ENCODE results near the gene THADA.

THADA gene

DNA sequence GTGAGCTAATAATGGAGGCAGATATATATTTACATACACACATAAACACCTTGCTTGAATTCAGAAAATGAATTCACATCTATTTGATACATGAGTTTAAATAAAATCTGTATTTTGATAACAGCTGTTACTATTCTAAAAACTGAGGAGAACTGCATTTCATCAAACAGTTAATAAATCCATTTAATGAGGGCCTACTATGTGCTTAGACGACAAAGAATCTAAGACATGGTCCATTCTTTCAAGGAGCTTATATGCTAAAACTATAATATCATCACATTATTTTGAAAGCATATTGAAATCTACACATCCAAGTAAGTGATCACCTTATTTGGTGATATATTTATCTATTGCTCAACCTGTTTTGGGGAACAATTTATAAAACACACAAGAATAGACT lies 278.6 kb downstream of the THADA start:
- H3K9me3 ChIP-seq (ENCODE audit: low read length), result no peaks in the 10 kb centered on the region
- H4K20me1 ChIP-seq (ENCODE audit: insufficient read depth, low read length), result no peaks in the 10 kb centered on the region
- no peak overlapping the region for H3K9ac ChIP-seq (ENCODE audit: low read length)
- no peak overlapping the region for H3K4me3 ChIP-seq (ENCODE audit: low read depth, low read length, poor library complexity, severe bottlenecking)
- H3K27ac ChIP-seq (ENCODE audit: low read depth, low read length, poor library complexity, severe bottlenecking), result no peak overlapping the region
- H3K27me3 ChIP-seq (ENCODE audit: insufficient read depth, low read length), result no peaks in the 10 kb centered on the region
- no peak overlapping the region for H2AFZ ChIP-seq (ENCODE audit: low read length)
- peaks cover 8% of the 10 kb centered on the region; the same call in 1 of the 2 replicates for H3K36me3 ChIP-seq (ENCODE audit: insufficient read depth, low read length)
- H3K4me1 ChIP-seq (ENCODE audit: insufficient read depth, low read length, severe bottlenecking), result no peaks in the 10 kb centered on the region
- H3K9me2 ChIP-seq (ENCODE audit: low read depth, low read length), result no peaks in the 10 kb centered on the region
- H3K79me2 ChIP-seq (ENCODE audit: insufficient read depth, low read length), result no peaks in the 10 kb centered on the region
- no peaks in the 10 kb centered on the region for H3F3A ChIP-seq (ENCODE audit: insufficient read depth, low read length)
- H3K4me2 ChIP-seq (ENCODE audit: low read length), result no peak overlapping the region
- TF ChIP-seq, protein P1, sequence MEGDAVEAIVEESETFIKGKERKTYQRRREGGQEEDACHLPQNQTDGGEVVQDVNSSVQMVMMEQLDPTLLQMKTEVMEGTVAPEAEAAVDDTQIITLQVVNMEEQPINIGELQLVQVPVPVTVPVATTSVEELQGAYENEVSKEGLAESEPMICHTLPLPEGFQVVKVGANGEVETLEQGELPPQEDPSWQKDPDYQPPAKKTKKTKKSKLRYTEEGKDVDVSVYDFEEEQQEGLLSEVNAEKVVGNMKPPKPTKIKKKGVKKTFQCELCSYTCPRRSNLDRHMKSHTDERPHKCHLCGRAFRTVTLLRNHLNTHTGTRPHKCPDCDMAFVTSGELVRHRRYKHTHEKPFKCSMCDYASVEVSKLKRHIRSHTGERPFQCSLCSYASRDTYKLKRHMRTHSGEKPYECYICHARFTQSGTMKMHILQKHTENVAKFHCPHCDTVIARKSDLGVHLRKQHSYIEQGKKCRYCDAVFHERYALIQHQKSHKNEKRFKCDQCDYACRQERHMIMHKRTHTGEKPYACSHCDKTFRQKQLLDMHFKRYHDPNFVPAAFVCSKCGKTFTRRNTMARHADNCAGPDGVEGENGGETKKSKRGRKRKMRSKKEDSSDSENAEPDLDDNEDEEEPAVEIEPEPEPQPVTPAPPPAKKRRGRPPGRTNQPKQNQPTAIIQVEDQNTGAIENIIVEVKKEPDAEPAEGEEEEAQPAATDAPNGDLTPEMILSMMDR (IDR thresholded peaks at IDR 0.05; ENCODE audit: low read length), result no peak
- TF ChIP-seq EZH2 (IDR thresholded peaks at IDR 0.05; ENCODE audit: borderline replicate concordance, low read length), result no peak

DNA sequence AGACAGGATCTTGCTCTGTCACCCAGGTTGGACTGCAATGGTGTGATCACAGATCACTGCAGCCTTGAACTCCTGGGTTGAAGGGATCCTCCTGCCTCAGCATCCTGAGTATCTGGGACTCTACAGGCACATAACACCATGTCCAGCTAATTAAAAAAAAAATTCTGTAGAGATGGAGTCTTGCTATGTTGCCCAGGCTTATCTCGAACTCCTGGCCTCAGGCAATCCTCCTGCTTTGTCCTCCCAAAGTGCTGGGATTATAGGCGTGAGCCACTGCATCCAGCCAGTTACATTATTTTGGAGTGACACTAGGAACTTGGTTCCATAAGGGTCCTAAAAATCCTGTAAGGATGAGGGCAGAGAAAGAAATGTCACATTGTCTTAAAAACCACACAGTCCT lies 280.4 kb downstream of the THADA start:
- Histone ChIP-seq H3K79me2 (ENCODE audit: insufficient read depth, low read length) (no peaks in the 10 kb centered on the region), H3K4me1 (ENCODE audit: insufficient read depth, low read length, severe bottlenecking) (no peaks in the 10 kb centered on the region), H3K4me2 (ENCODE audit: low read length) (no peak overlapping the region), H3K27ac (ENCODE audit: low read depth, low read length, poor library complexity, severe bottlenecking) (no peak overlapping the region), H3K9me2 (ENCODE audit: low read depth, low read length) (no peaks in the 10 kb centered on the region), H3K36me3 (ENCODE audit: insufficient read depth, low read length) (peaks cover 8% of the 10 kb centered on the region; the same call in 1 of the 2 replicates), H3K9me3 (ENCODE audit: low read length) (no peaks in the 10 kb centered on the region), H3F3A (ENCODE audit: insufficient read depth, low read length) (no peaks in the 10 kb centered on the region), H4K20me1 (ENCODE audit: insufficient read depth, low read length) (no peaks in the 10 kb centered on the region), H3K9ac (ENCODE audit: low read length) (no peak overlapping the region), H3K27me3 (ENCODE audit: insufficient read depth, low read length) (no peaks in the 10 kb centered on the region), H2AFZ (ENCODE audit: low read length) (no peak overlapping the region), H3K4me3 (ENCODE audit: low read depth, low read length, poor library complexity, severe bottlenecking) (no peak overlapping the region)
- no peak for TF ChIP-seq EZH2 (IDR thresholded peaks at IDR 0.05; ENCODE audit: borderline replicate concordance, low read length)

DNA sequence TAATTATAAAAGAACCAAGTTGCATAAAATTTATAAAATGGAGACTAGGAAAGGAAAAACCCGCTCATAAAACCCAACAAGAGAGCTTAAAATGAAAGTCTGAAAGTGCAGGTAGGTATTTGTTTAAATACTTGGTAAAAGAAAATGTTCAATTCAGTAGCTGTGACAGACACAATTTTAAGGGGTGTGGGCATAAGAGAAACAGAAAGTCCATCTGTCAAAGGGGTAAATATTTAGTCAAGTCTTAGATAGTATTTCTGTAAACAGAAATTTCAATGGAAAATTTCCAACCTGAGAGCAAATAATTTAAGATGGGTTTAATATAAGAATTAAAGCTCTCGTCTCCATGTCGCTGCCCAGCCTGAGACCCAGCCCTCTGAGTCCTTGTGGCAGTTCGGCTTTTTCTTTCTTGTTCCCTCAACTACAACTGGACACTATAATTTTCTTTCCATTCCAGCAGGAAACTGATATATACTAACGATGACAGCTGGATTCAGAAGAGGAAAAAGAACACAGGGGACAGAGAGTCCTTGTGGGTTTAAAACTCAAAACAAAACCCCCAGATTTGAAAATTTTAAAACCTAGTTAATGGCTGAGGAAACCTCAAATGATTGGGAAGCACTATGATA lies 281.4 kb downstream of the THADA start:
- Histone ChIP-seq H3K36me3 (ENCODE audit: insufficient read depth, low read length) (peaks cover 6% of the 10 kb centered on the region; the same call in 1 of the 2 replicates), H3F3A (ENCODE audit: insufficient read depth, low read length) (no peaks in the 10 kb centered on the region), H3K4me2 (ENCODE audit: low read length) (no peak overlapping the region), H4K20me1 (ENCODE audit: insufficient read depth, low read length) (no peaks in the 10 kb centered on the region), H3K9me2 (ENCODE audit: low read depth, low read length) (no peaks in the 10 kb centered on the region), H3K4me1 (ENCODE audit: insufficient read depth, low read length, severe bottlenecking) (no peaks in the 10 kb centered on the region), H3K27ac (ENCODE audit: low read depth, low read length, poor library complexity, severe bottlenecking) (no peak overlapping the region), H3K9ac (ENCODE audit: low read length) (no peak overlapping the region), H3K79me2 (ENCODE audit: insufficient read depth, low read length) (no peaks in the 10 kb centered on the region), H2AFZ (ENCODE audit: low read length) (no peak overlapping the region), H3K27me3 (ENCODE audit: insufficient read depth, low read length) (no peaks in the 10 kb centered on the region), H3K9me3 (ENCODE audit: low read length) (no peaks in the 10 kb centered on the region), H3K4me3 (ENCODE audit: low read depth, low read length, poor library complexity, severe bottlenecking) (no peak overlapping the region)
- TF ChIP-seq, protein P1 (IDR thresholded peaks at IDR 0.05; ENCODE audit: low read length), result no peak
- TF ChIP-seq EZH2 (IDR thresholded peaks at IDR 0.05; ENCODE audit: borderline replicate concordance, low read length), result no peak

DNA sequence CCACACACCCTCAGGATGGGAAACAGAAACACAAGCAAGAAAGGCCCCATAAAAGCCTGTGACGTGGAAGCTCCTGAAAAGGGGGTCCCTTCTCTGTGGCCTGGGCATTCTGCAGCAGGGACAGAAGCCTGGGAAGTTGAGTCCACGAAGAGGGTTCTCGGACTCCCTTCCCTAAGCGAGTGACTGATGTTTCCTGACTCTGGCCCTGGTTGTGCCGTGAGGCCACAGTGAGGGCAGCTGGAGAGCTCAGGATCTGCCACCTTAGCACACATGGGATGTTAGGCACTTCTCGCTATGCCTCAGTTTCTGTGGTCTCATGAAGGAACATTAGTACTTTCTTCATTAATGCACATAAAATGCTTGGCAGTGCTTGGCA lies 282.2 kb downstream of the THADA start:
- H4K20me1 ChIP-seq (ENCODE audit: insufficient read depth, low read length), result no peaks in the 10 kb centered on the region
- H3K36me3 ChIP-seq (ENCODE audit: insufficient read depth, low read length), result no peaks in the 10 kb centered on the region
- H3K9me2 ChIP-seq (ENCODE audit: low read depth, low read length), result no peaks in the 10 kb centered on the region
- no peak overlapping the region for H3K4me2 ChIP-seq (ENCODE audit: low read length)
- no peak overlapping the region for H3K27ac ChIP-seq (ENCODE audit: low read depth, low read length, poor library complexity, severe bottlenecking)
- H3K27me3 ChIP-seq (ENCODE audit: insufficient read depth, low read length), result no peaks in the 10 kb centered on the region
- H3K4me3 ChIP-seq (ENCODE audit: low read depth, low read length, poor library complexity, severe bottlenecking), result no peak overlapping the region
- no peaks in the 10 kb centered on the region for H3F3A ChIP-seq (ENCODE audit: insufficient read depth, low read length)
- TF ChIP-seq, protein P1 (IDR thresholded peaks at IDR 0.05; ENCODE audit: low read length), result no peak
- TF ChIP-seq EZH2 (IDR thresholded peaks at IDR 0.05; ENCODE audit: borderline replicate concordance, low read length), result no peak
- H2AFZ ChIP-seq (ENCODE audit: low read length), result no peak overlapping the region
- H3K79me2 ChIP-seq (ENCODE audit: insufficient read depth, low read length), result no peaks in the 10 kb centered on the region
- H3K9ac ChIP-seq (ENCODE audit: low read length), result no peak overlapping the region
- H3K9me3 ChIP-seq (ENCODE audit: low read length), result no peaks in the 10 kb centered on the region
- H3K4me1 ChIP-seq (ENCODE audit: insufficient read depth, low read length, severe bottlenecking), result no peaks in the 10 kb centered on the region
